Naive thymus-derived CD4-positive, alpha-beta T cell (primary cell): Measurements from ENCODE around the gene CTCFL. TPM values are rescaled to one million over a fixed set of nuclear protein-coding genes. Genes with fewer than 3 reads are reported as not detected.
A peak's percentile ranks its signal among the peaks of the same experiment; 100 is the strongest.

Source experiments
- ATAC-seq: fragments of 150-1000 bp; cut with Tn5 transposase; 2 replicates; pipeline ENCODE4 v1.10.0; 2021; ENCODE audit warnings: mild to moderate bottlenecking, moderate library complexity
- CTCF ChIA-PET: fragments of 350-600 bp; sonication (Branson Sonifier 250); formaldehyde crosslinking; loops from one replicate; lab custom pipeline; 2021; ENCODE audit warnings: antibody characterized with exemption; lab: Charles Lee
- POLR2A ChIA-PET: fragments of 350-600 bp; sonication (Branson Sonifier 250); formaldehyde crosslinking; loops from one replicate; lab custom pipeline; 2021; ENCODE audit warnings: antibody characterized with exemption, inconsistent platforms; lab: Charles Lee
- DNase-seq, 9 donors: peaks; one replicate each; pipeline versions ENCODE4 v3.0.0 to v3.0.0-alpha.2; 2020 to 2022; ENCODE audit warnings: mixed read lengths in 1 of 9
- H3K27ac ChIP-seq: one replicate; pipeline ENCODE4 v1.7.0; 2013; ENCODE audit warnings: mild to moderate bottlenecking, low read depth, low read length, moderate library complexity
- H3K27me3 ChIP-seq, 2 donors: one replicate each; pipeline ENCODE4 v1.7.0; 2013; ENCODE audit warnings: low read length in 2 of 2, mild to moderate bottlenecking in 2 of 2, moderate library complexity in 2 of 2; ENCODE audit not compliant: control insufficient read depth in 2 of 2, insufficient read depth in 2 of 2
- H3K36me3 ChIP-seq, 3 experiments: 1 replicate in 2 of 3; 2 replicates in 1 of 3; pipeline ENCODE4 v1.7.0; 2013; ENCODE audit warnings: low read length in 3 of 3, mild to moderate bottlenecking in 3 of 3, moderate library complexity in 1 of 3; ENCODE audit not compliant: insufficient read depth in 3 of 3, control insufficient read depth in 2 of 3
- H3K4me1 ChIP-seq, 2 donors: one replicate each; pipeline ENCODE4 v1.7.0; 2013; ENCODE audit warnings: low read length in 2 of 2, mild to moderate bottlenecking in 2 of 2, moderate library complexity in 1 of 2; ENCODE audit not compliant: control insufficient read depth in 2 of 2, insufficient read depth in 2 of 2
- H3K4me3 ChIP-seq: 2 replicates; pipeline ENCODE4 v1.7.0; 2013; ENCODE audit warnings: mild to moderate bottlenecking, low read length
- H3K9me3 ChIP-seq, 3 experiments: 1 replicate in 2 of 3; 2 replicates in 1 of 3; pipeline ENCODE4 v1.7.0; 2013; ENCODE audit warnings: low read length in 3 of 3; ENCODE audit not compliant: control insufficient read depth in 2 of 3
- H3K27ac Mint-ChIP-seq, 9 donors: one replicate each; pipeline ENCODE4 v1.8.0; 2020 to 2022; ENCODE audit warnings: mixed read lengths in 9 of 9, mild to moderate bottlenecking in 8 of 9, moderate library complexity in 5 of 9, inconsistent platforms in 2 of 9
- H3K27me3 Mint-ChIP-seq, 5 donors: one replicate each; pipeline ENCODE4 v1.8.0; 2021 to 2022; ENCODE audit warnings: mixed read lengths in 5 of 5, mild to moderate bottlenecking in 1 of 5
- H3K36me3 Mint-ChIP-seq, 5 donors: one replicate each; pipeline ENCODE4 v1.8.0; 2020 to 2022; ENCODE audit warnings: mixed read lengths in 5 of 5, mild to moderate bottlenecking in 3 of 5, inconsistent platforms in 1 of 5
- H3K4me1 Mint-ChIP-seq, 7 donors: one replicate each; pipeline ENCODE4 v1.8.0; 2020 to 2022; ENCODE audit warnings: mixed read lengths in 7 of 7, mild to moderate bottlenecking in 3 of 7, inconsistent platforms in 1 of 7
- H3K4me3 Mint-ChIP-seq, 10 donors: one replicate each; pipeline ENCODE4 v1.8.0; 2020 to 2022; ENCODE audit warnings: mild to moderate bottlenecking in 10 of 10, mixed read lengths in 10 of 10, moderate library complexity in 6 of 10, inconsistent platforms in 2 of 10
- H3K9me3 Mint-ChIP-seq, 11 donors: one replicate each; pipeline ENCODE4 v1.8.0; 2020 to 2022; ENCODE audit warnings: mixed read lengths in 11 of 11, mild to moderate bottlenecking in 4 of 11, inconsistent platforms in 1 of 11, moderate library complexity in 1 of 11
- intact Hi-C, 2 donors: fragments of 100-400 bp; cut with micrococcal nuclease; formaldehyde crosslinking; loops; one replicate each; pipeline ENCODE4 v1.15.1; 2023
- polyA plus RNA-seq, 2 donors: library from polyadenylated mRNA; unstranded; fragments of 300-500 nt; fragmentation: Illumina TruSeq; gene quantifications; one replicate each; pipeline ENCODE4 v1.2.3, GENCODE V29; 2021
- total RNA-seq, 6 experiments: library from RNA in 5 of 6; stranded (reverse) in 5 of 6; gene quantifications; 1 replicate in 5 of 6; 2 replicates in 1 of 6; pipeline ENCODE4 v1.2.3 and lab custom pipeline; 2021 to 2026

Gene CTCFL
- total and polyA plus RNA-seq, 7 experiments from 2014 or later: not detected

DNA sequence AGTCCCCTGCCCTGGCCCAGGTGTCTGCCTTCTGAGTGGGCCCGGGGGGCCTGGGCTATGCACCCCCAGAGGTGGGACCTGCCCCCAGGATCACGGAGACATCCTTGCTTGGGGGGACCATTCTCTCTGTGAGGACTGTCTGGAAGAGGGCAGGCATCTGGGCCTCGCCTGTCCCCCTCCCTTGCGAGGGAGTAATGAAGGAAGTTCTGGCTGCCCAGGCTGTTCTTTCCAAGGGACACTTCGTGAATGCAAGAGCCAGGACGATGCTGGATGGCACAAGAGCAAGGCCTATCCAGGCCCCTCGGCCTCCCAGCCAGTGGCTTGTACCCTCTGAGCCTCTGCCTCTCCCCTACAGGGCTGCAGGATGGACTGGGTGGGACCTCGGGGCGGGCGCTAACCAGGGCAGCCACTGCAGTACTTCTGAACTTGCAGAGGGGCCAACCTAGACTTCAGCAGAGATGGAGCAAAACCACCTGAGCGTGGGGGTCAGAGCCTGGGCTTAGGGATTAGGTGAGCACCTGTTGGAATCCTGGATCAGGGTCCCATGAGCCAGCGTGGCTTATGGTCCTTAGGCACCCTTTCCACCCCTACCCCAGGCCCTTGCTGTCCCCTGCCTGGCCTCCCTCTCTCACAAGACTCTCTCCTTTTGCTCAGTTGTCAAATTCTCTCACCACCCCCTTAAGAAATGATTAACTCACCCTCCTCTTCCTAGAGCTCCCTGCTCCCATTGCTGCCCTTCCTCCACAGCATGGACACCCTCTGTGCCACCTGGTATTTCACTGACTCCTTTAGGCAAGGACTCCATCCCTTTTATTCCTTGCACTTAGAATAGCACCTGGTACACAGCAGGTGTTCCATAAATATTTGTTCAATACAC lies 53.2 kb downstream of the CTCFL start:
- H3K27me3 Mint-ChIP-seq: no peaks in the 10 kb centered on the region
- H3K4me1 Mint-ChIP-seq: peaks cover 7 to 43% (median 31%) of the 10 kb centered on the region in 7 donors
- no peaks in the 10 kb centered on the region for H3K36me3 Mint-ChIP-seq
- CTCF ChIA-PET: interaction anchor here (0.6 to 0.7 kb wide), 2 partner anchors 36 to 1110 kb away, joined by 3 read pairs; no protein-coding TSS in a partner anchor
- no peaks in the 10 kb centered on the region for H3K9me3 Mint-ChIP-seq
- no peak for ATAC-seq
- peak overlapping the region in 5 of 9 donors; percentile 39 to 81 (median 60) for H3K27ac Mint-ChIP-seq
- intact Hi-C loops: no loop called here
- Histone ChIP-seq H3K4me1 (peaks cover 14 to 30% of the 10 kb centered on the region in 2 donors), H3K36me3 (no peaks in the 10 kb centered on the region), H3K9me3 (no peaks in the 10 kb centered on the region), H3K27ac (no peak overlapping the region), H3K4me3 (no peak overlapping the region), H3K27me3 (no peaks in the 10 kb centered on the region)
- DNase-seq: no peak
- POLR2A ChIA-PET: interaction anchor here (1.5 kb wide), 1 partner anchor 10 kb away, joined by 3 read pairs; no protein-coding TSS in a partner anchor
- no peak overlapping the region for H3K4me3 Mint-ChIP-seq

DNA sequence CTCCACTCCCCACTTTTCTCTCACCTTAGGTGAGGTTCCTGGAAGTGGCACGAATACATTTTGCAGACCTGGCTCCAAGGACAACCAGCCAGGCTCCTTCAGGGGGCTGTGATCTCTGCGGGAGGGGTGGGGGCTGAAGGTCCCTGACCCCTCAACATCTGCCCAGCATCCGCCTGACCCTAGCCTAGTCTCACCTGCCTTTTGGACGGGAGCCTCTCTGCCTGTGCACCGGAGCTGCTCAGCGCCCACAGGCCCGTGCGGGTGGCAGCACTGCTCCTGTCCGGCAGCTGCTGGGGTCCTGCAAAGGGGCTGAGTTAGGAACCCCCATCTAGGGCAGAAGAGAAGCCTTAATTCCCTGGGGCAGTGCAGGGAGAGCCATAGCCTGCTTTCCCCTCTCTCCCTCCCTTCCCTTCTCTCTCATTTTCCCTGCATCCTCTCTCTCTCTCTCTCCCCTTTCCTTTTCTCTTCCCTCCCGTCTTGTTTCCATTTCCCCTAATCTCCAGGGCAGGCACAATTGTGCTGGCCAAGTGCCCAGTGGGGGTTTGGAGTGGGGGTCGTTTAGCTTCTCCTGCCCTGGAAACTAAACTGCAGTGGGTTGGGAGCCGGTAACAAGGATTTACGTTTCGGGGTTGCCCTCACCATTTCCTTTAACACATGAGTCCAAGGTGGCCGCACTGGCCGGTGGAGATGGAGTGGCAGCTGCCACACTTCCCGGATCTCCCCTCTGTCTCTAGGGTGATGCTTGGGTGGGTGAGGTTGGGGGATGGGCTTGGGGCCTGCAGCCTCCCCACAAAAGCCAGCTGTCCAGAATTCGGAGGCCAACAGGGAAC lies 54.1 kb downstream of the CTCFL start:
- Histone ChIP-seq H3K27ac (no peak overlapping the region), H3K36me3 (no peaks in the 10 kb centered on the region), H3K27me3 (no peaks in the 10 kb centered on the region), H3K4me3 (no peak overlapping the region), H3K4me1 (peaks cover 9 to 28% of the 10 kb centered on the region in 2 donors), H3K9me3 (no peaks in the 10 kb centered on the region)
- no peak overlapping the region for H3K4me3 Mint-ChIP-seq
- peaks cover 7 to 36% (median 26%) of the 10 kb centered on the region in 7 donors for H3K4me1 Mint-ChIP-seq
- H3K27me3 Mint-ChIP-seq: no peaks in the 10 kb centered on the region
- H3K9me3 Mint-ChIP-seq: no peaks in the 10 kb centered on the region
- H3K27ac Mint-ChIP-seq: no peak overlapping the region
- no peak for ATAC-seq
- CTCF ChIA-PET: interaction anchor here (0.6 kb wide), 1 partner anchor 1109 kb away, joined by 3 read pairs; no protein-coding TSS in a partner anchor
- DNase-seq: no peak
- POLR2A ChIA-PET: interaction anchor here (1.5 kb wide), 1 partner anchor 11 kb away, joined by 3 read pairs; no protein-coding TSS in a partner anchor
- intact Hi-C loops: no loop called here
- H3K36me3 Mint-ChIP-seq: no peaks in the 10 kb centered on the region

DNA sequence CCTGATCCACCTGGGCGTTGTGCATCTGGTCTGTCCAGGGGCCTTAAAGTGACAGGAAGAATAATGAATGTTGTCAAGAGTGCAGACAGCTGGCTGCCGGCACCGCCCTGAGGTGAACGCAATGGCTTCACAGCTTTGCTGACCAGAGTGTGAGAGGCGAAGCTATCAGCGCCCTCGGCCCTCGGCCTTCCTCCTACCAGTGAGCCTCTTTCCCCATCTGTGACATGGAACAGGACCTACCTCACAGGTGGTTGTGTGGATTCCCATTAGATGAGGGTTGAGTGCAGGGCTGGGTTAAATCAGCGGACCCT lies 54.8 kb downstream of the CTCFL start:
- POLR2A ChIA-PET: no interaction called here
- Histone ChIP-seq H3K9me3 (no peaks in the 10 kb centered on the region), H3K27me3 (no peaks in the 10 kb centered on the region), H3K4me1 (peaks cover 7 to 21% of the 10 kb centered on the region in 2 donors), H3K36me3 (no peaks in the 10 kb centered on the region), H3K27ac (no peak overlapping the region), H3K4me3 (no peak overlapping the region)
- H3K4me1 Mint-ChIP-seq: peaks cover 7 to 30% (median 24%) of the 10 kb centered on the region in 7 donors
- CTCF ChIA-PET: no interaction called here
- H3K36me3 Mint-ChIP-seq: no peaks in the 10 kb centered on the region
- intact Hi-C loops: no loop called here
- no peak for DNase-seq
- no peaks in the 10 kb centered on the region for H3K27me3 Mint-ChIP-seq
- ATAC-seq: no peak
- H3K4me3 Mint-ChIP-seq: no peak overlapping the region
- H3K27ac Mint-ChIP-seq: no peak overlapping the region
- no peaks in the 10 kb centered on the region for H3K9me3 Mint-ChIP-seq

DNA sequence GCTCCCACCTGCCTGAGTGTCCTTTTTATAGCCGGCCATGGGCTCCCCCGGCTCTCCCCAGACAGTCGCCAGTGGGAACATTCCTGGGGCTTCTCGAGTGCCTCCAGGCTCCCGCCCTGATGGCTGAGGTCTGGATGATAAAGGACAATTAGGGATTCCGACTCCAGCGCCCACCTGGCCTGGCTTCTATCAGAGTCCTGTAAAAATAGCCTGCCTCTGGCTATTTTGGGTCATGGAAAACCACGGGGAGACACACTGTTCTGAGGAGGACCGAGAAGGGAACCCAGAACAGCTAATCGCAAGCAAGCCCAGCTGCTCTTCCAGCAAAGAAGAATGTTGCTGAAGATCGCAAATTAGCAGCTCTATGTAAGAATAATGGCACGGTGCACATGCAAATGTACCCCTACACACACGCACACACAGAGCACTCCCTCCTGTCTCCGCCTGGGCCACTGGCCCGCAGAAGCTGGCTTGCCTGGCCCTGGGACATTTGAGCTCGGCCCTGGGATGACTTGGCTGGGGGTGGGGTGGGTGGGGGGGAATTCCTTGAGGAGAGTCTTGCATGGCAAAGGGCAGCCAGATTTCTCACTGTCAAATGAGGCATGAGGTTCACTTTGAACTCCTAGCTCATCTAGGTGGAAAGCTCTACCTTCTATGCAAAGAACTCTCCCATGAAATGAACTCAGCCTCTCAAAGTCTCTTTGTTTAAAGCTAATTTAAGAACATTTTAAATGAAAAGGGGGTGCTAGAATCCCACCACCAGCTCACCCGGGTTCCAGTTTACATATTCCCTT lies 55.3 kb downstream of the CTCFL start:
- Histone ChIP-seq H3K36me3 (no peaks in the 10 kb centered on the region), H3K27me3 (no peaks in the 10 kb centered on the region), H3K9me3 (no peaks in the 10 kb centered on the region), H3K27ac (no peak overlapping the region), H3K4me1 (peaks cover 7 to 17% of the 10 kb centered on the region in 2 donors), H3K4me3 (no peak overlapping the region)
- Mint-ChIP-seq H3K36me3 (no peaks in the 10 kb centered on the region), H3K27me3 (no peaks in the 10 kb centered on the region), H3K9me3 (no peaks in the 10 kb centered on the region), H3K4me3 (no peak overlapping the region), H3K27ac (no peak overlapping the region), H3K4me1 (peaks cover 7 to 30% (median 21%) of the 10 kb centered on the region in 7 donors)
- no peak for DNase-seq
- POLR2A ChIA-PET: no interaction called here
- intact Hi-C loops: no loop called here
- CTCF ChIA-PET: no interaction called here
- no peak for ATAC-seq

DNA sequence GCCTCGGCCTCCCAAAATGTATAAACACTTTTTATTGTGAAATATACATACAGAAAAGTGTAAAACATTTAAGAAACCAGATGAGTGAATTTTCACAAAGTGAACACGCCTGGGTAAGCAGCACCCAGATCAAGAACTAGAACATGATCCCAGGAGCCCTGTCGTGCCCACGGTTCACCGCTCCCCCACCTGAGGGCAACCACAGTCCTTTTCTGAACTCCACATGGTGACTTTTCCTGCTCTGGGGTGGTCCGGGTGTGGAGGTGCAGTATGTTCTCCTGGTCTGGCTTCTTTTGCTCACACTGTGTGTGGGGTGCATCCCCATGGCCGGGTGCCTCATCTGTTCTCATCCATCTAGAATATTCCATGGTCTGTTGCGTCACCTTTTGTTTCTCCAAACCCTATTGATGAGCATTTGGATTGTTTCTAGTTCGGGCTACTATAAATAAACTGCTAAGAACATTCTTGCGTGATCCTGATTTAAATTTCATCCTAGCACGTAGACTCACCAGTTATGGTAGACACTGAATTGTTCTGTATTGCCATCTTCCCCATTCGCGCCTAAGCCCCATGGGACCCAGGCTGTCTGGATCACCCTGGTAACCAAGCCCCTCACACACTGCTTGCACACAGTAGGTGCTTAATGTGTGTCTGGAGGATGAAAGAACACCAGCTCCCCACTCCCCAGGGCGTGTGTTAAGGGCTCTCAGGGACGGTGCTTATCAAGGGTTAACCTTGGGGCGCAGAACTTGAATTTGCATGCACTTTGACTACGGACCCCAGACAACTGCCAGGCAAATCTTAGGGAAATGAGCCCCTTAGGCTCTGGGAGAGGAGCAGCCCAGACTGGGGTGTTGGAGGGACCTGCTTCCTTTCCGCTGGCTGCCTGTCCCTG lies 56.2 kb downstream of the CTCFL start:
- ChIA-PET CTCF (no interaction called here), POLR2A (no interaction called here)
- no peak for ATAC-seq
- intact Hi-C loops: no loop called here
- no peak for DNase-seq
- Mint-ChIP-seq H3K27ac (peak overlapping the region in 1 of 9 donors; percentile 41), H3K4me1 (peaks cover 5 to 25% (median 12%) of the 10 kb centered on the region in 7 donors), H3K9me3 (no peaks in the 10 kb centered on the region), H3K4me3 (no peak overlapping the region), H3K27me3 (no peaks in the 10 kb centered on the region), H3K36me3 (no peaks in the 10 kb centered on the region)
- Histone ChIP-seq H3K27me3 (no peaks in the 10 kb centered on the region), H3K27ac (no peak overlapping the region), H3K9me3 (no peaks in the 10 kb centered on the region), H3K36me3 (no peaks in the 10 kb centered on the region), H3K4me3 (no peak overlapping the region), H3K4me1 (peaks cover 6 to 9% of the 10 kb centered on the region in 2 donors)
